ENCODE measurements around the gene FMNL2. TPM values are rescaled to one million over a fixed set of nuclear protein-coding genes. Genes with fewer than 3 reads are reported as not detected.

FMNL2 gene
- total and polyA plus RNA-seq, 2 experiments from 2014 or later: 4.4 to 18.6 TPM

- in situ Hi-C loops (cut with MboI): no loop called here
- Histone ChIP-seq H3F3A (ENCODE audit: insufficient read depth) (peaks cover 14% of the 10 kb centered on the region), H3K27ac (no peak overlapping the region), H3K9me3 (ENCODE audit: low read depth) (no peaks in the 10 kb centered on the region), H3K27me3 (replicated peaks; ENCODE audit: insufficient read depth) (no peaks in the 10 kb centered on the region), H3K9me2 (ENCODE audit: insufficient read depth) (no peaks in the 10 kb centered on the region), H3K79me2 (ENCODE audit: insufficient read depth) (peaks cover 82% of the 10 kb centered on the region), H3K4me1 (ENCODE audit: insufficient read depth) (peaks cover 22% of the 10 kb centered on the region), H3K4me2 (ENCODE audit: unreplicated experiment) (no peak overlapping the region), H4K20me1 (ENCODE audit: insufficient read depth) (no peaks in the 10 kb centered on the region), H3K4me3 (no peak overlapping the region), H2AFZ (no peak overlapping the region), H3K36me3 (ENCODE audit: low read depth) (no peaks in the 10 kb centered on the region), H3K9ac (no peak overlapping the region)
- 98 to 100% methylated on average over 2 of the region's 2 CpGs for WGBS, 2 experiments (ENCODE audit: low coverage in 1 of 2, low lambda C conversion rate in 2 of 2, missing lambda C conversion rate in 2 of 2)
- TF ChIP-seq EZH2phosphoT487 (IDR thresholded peaks at IDR 0.05; ENCODE audit: insufficient read depth, low read depth) (no peak), EZH2 (IDR thresholded peaks at IDR 0.05; ENCODE audit: insufficient read depth, poor library complexity, severe bottlenecking) (no peak)
- no peak for DNase-seq
These were observed 56.3 kb downstream of the FMNL2 start for GRCh38 chr2:152391318-152391717.

GRCh38 chr2:152393377-152393776 lies 58.4 kb downstream of the FMNL2 start:
- in situ Hi-C loops (cut with MboI): no loop called here
- Histone ChIP-seq H3K9ac (no peak overlapping the region), H3K27ac (no peak overlapping the region), H3K9me3 (ENCODE audit: low read depth) (no peaks in the 10 kb centered on the region), H3K4me3 (no peak overlapping the region), H3K4me2 (ENCODE audit: unreplicated experiment) (no peak overlapping the region), H3K27me3 (replicated peaks; ENCODE audit: insufficient read depth) (no peaks in the 10 kb centered on the region), H3K36me3 (ENCODE audit: low read depth) (no peaks in the 10 kb centered on the region), H3K9me2 (ENCODE audit: insufficient read depth) (no peaks in the 10 kb centered on the region), H3K79me2 (ENCODE audit: insufficient read depth) (peaks cover 86% of the 10 kb centered on the region), H3F3A (ENCODE audit: insufficient read depth) (peaks cover 19% of the 10 kb centered on the region), H4K20me1 (ENCODE audit: insufficient read depth) (no peaks in the 10 kb centered on the region), H3K4me1 (ENCODE audit: insufficient read depth) (peaks cover 32% of the 10 kb centered on the region), H2AFZ (no peak overlapping the region)
- 96 to 100% methylated on average over 1 of the region's 1 CpG for WGBS, 2 experiments (ENCODE audit: low coverage in 1 of 2, low lambda C conversion rate in 2 of 2, missing lambda C conversion rate in 2 of 2)
- TF ChIP-seq EZH2 (IDR thresholded peaks at IDR 0.05; ENCODE audit: insufficient read depth, poor library complexity, severe bottlenecking) (no peak), EZH2phosphoT487 (IDR thresholded peaks at IDR 0.05; ENCODE audit: insufficient read depth, low read depth) (no peak)
- no peak for DNase-seq

DNA sequence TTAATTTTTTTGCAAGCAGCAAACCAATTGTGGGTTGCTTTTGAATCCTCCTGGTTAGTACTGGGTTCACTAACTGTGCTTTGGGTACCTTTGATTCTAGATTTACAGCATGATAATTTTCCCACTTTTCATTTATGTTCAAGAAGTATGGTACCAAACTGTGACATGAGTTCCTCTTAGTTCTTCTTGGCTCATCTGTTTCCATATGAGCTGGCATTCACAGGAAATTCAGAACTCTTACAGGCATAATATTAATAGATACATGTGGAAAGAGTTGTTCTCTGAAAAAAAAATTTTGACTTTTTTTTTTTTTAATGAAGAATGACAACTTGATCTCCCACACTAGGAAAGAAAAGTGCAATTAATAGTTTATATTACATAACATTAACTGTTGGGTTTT lies 59.4 kb downstream of the FMNL2 start:
- Histone ChIP-seq H3K36me3 (ENCODE audit: low read depth) (no peaks in the 10 kb centered on the region), H3F3A (ENCODE audit: insufficient read depth) (peaks cover 19% of the 10 kb centered on the region), H3K9ac (no peak overlapping the region), H3K4me2 (ENCODE audit: unreplicated experiment) (no peak overlapping the region), H3K4me3 (no peak overlapping the region), H3K9me2 (ENCODE audit: insufficient read depth) (no peaks in the 10 kb centered on the region), H3K27me3 (replicated peaks; ENCODE audit: insufficient read depth) (no peaks in the 10 kb centered on the region), H3K27ac (no peak overlapping the region), H4K20me1 (ENCODE audit: insufficient read depth) (no peaks in the 10 kb centered on the region), H2AFZ (no peak overlapping the region), H3K79me2 (ENCODE audit: insufficient read depth) (peaks cover 93% of the 10 kb centered on the region), H3K9me3 (ENCODE audit: low read depth) (no peaks in the 10 kb centered on the region), H3K4me1 (ENCODE audit: insufficient read depth) (peaks cover 30% of the 10 kb centered on the region)
- in situ Hi-C loops (cut with MboI): no loop called here
- TF ChIP-seq EZH2 (IDR thresholded peaks at IDR 0.05; ENCODE audit: insufficient read depth, poor library complexity, severe bottlenecking): no peak
- DNase-seq: no peak

- TF ChIP-seq EZH2phosphoT487 (IDR thresholded peaks at IDR 0.05; ENCODE audit: insufficient read depth, low read depth): no peak
- TF ChIP-seq EZH2 (IDR thresholded peaks at IDR 0.05; ENCODE audit: insufficient read depth, poor library complexity, severe bottlenecking): no peak
- WGBS, 2 experiments (ENCODE audit: low coverage in 1 of 2, low lambda C conversion rate in 2 of 2, missing lambda C conversion rate in 2 of 2): 17 to 21% methylated on average over 2 of the region's 2 CpGs
- H3K4me3 ChIP-seq: peak overlapping the region; percentile 74
- peak overlapping the region; percentile 73 for H3K9ac ChIP-seq
- H3F3A ChIP-seq (ENCODE audit: insufficient read depth): peaks cover 19% of the 10 kb centered on the region
- no peaks in the 10 kb centered on the region for H4K20me1 ChIP-seq (ENCODE audit: insufficient read depth)
- H3K9me3 ChIP-seq (ENCODE audit: low read depth): no peaks in the 10 kb centered on the region
- no peaks in the 10 kb centered on the region for H3K9me2 ChIP-seq (ENCODE audit: insufficient read depth)
- in situ Hi-C loops (cut with MboI): no loop called here
- H2AFZ ChIP-seq: peak overlapping the region; percentile 32; the same call in 1 of the 2 replicates
- H3K27ac ChIP-seq: peak overlapping the region; percentile 69
- H3K79me2 ChIP-seq (ENCODE audit: insufficient read depth): peaks cover 93% of the 10 kb centered on the region
- H3K4me2 ChIP-seq (ENCODE audit: unreplicated experiment): peak overlapping the region; percentile 97
- no peaks in the 10 kb centered on the region for H3K36me3 ChIP-seq (ENCODE audit: low read depth)
- H3K27me3 ChIP-seq (replicated peaks; ENCODE audit: insufficient read depth): no peaks in the 10 kb centered on the region
- peaks cover 30% of the 10 kb centered on the region for H3K4me1 ChIP-seq (ENCODE audit: insufficient read depth)
- DNase-seq: peak; percentile 87
These were observed 60.1 kb downstream of the FMNL2 start for GRCh38 chr2:152395103-152395502.

GRCh38 chr2:152395572-152395971 lies 60.6 kb downstream of the FMNL2 start:
- WGBS, 2 experiments (ENCODE audit: low coverage in 1 of 2, low lambda C conversion rate in 2 of 2, missing lambda C conversion rate in 2 of 2): 2 to 6% methylated on average over 6 of the region's 6 CpGs

More at GRCh38 chr2:152395572-152395971, 60.6 kb downstream of the FMNL2 start:
- peaks cover 31% of the 10 kb centered on the region for H3K4me1 ChIP-seq (ENCODE audit: insufficient read depth)
- no peak for DNase-seq
- peaks cover 20% of the 10 kb centered on the region for H3F3A ChIP-seq (ENCODE audit: insufficient read depth)
- no peaks in the 10 kb centered on the region for H3K9me3 ChIP-seq (ENCODE audit: low read depth)
- in situ Hi-C loops (cut with MboI): no loop called here
- no peaks in the 10 kb centered on the region for H3K27me3 ChIP-seq (replicated peaks; ENCODE audit: insufficient read depth)
- peak overlapping the region; percentile 82 for H2AFZ ChIP-seq
- H3K4me3 ChIP-seq: peak overlapping the region; percentile 74
- H3K27ac ChIP-seq: peak overlapping the region; percentile 69
- peak overlapping the region; percentile 97 for H3K4me2 ChIP-seq (ENCODE audit: unreplicated experiment)
- H3K79me2 ChIP-seq (ENCODE audit: insufficient read depth): peaks cover 93% of the 10 kb centered on the region
- no peaks in the 10 kb centered on the region for H3K36me3 ChIP-seq (ENCODE audit: low read depth)
- H3K9ac ChIP-seq: peak overlapping the region; percentile 73
- no peaks in the 10 kb centered on the region for H3K9me2 ChIP-seq (ENCODE audit: insufficient read depth)
- TF ChIP-seq EZH2 (IDR thresholded peaks at IDR 0.05; ENCODE audit: insufficient read depth, poor library complexity, severe bottlenecking) (no peak), EZH2phosphoT487 (IDR thresholded peaks at IDR 0.05; ENCODE audit: insufficient read depth, low read depth) (no peak)
- H4K20me1 ChIP-seq (ENCODE audit: insufficient read depth): no peaks in the 10 kb centered on the region
